ENCODE measurements around the gene ADCY9.

DNA sequence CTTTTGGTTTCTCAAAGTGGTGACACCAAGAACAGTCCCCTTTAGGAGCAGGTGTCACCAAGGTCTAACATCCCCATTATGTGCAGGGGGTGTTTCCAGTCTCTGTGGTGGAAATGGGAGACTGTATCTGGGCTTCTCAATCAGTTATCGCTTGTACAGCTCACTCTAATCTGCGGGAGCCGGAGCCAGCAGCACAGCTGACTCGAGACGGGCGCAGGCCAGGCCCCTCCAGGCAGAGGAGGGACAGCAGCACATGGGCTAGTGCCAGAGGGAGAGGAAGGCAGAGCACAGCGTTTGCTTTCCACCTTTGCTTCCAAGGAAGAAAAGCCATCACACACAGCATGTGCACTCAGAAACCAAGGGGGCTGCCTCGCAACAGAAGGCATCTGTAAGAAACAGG, 144.5 kb downstream of the ADCY9 start:
- no peak for TF ChIP-seq TAF1 (IDR thresholded peaks at IDR 0.05; ENCODE audit: borderline replicate concordance, insufficient read depth, low read length)
- no peak for TF ChIP-seq POLR2AphosphoS5 (IDR thresholded peaks at IDR 0.05; ENCODE audit: low read depth, low read length)
- TF ChIP-seq, protein P1, sequence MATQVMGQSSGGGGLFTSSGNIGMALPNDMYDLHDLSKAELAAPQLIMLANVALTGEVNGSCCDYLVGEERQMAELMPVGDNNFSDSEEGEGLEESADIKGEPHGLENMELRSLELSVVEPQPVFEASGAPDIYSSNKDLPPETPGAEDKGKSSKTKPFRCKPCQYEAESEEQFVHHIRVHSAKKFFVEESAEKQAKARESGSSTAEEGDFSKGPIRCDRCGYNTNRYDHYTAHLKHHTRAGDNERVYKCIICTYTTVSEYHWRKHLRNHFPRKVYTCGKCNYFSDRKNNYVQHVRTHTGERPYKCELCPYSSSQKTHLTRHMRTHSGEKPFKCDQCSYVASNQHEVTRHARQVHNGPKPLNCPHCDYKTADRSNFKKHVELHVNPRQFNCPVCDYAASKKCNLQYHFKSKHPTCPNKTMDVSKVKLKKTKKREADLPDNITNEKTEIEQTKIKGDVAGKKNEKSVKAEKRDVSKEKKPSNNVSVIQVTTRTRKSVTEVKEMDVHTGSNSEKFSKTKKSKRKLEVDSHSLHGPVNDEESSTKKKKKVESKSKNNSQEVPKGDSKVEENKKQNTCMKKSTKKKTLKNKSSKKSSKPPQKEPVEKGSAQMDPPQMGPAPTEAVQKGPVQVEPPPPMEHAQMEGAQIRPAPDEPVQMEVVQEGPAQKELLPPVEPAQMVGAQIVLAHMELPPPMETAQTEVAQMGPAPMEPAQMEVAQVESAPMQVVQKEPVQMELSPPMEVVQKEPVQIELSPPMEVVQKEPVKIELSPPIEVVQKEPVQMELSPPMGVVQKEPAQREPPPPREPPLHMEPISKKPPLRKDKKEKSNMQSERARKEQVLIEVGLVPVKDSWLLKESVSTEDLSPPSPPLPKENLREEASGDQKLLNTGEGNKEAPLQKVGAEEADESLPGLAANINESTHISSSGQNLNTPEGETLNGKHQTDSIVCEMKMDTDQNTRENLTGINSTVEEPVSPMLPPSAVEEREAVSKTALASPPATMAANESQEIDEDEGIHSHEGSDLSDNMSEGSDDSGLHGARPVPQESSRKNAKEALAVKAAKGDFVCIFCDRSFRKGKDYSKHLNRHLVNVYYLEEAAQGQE (IDR thresholded peaks at IDR 0.05; ENCODE audit: insufficient read depth in 1 of 2, low read depth in 2 of 2, low read length in 2 of 2), result no peak
